Measurements from ENCODE around the gene PXDN. TPM values are rescaled to one million over a fixed set of nuclear protein-coding genes. Genes with fewer than 3 reads are reported as not detected.

The PXDN gene
- total and polyA plus RNA-seq, 10 of the 15 experiments (the other 5 are each of a cell fraction or from before 2014, with no cell fraction given): 0.12 to 0.69 (median 0.23) TPM; not detected in 5

- TF ChIP-seq ZNF592 (IDR thresholded peaks at IDR 0.05): no peak
- no peak for TF ChIP-seq NBN (IDR thresholded peaks at IDR 0.05)
- TF ChIP-seq, protein P1, sequence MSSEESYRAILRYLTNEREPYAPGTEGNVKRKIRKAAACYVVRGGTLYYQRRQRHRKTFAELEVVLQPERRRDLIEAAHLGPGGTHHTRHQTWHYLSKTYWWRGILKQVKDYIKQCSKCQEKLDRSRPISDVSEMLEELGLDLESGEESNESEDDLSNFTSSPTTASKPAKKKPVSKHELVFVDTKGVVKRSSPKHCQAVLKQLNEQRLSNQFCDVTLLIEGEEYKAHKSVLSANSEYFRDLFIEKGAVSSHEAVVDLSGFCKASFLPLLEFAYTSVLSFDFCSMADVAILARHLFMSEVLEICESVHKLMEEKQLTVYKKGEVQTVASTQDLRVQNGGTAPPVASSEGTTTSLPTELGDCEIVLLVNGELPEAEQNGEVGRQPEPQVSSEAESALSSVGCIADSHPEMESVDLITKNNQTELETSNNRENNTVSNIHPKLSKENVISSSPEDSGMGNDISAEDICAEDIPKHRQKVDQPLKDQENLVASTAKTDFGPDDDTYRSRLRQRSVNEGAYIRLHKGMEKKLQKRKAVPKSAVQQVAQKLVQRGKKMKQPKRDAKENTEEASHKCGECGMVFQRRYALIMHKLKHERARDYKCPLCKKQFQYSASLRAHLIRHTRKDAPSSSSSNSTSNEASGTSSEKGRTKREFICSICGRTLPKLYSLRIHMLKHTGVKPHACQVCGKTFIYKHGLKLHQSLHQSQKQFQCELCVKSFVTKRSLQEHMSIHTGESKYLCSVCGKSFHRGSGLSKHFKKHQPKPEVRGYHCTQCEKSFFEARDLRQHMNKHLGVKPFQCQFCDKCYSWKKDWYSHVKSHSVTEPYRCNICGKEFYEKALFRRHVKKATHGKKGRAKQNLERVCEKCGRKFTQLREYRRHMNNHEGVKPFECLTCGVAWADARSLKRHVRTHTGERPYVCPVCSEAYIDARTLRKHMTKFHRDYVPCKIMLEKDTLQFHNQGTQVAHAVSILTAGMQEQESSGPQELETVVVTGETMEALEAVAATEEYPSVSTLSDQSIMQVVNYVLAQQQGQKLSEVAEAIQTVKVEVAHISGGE (CRISPR knock-in tag; IDR thresholded peaks at IDR 0.05): no peak
- TF ChIP-seq ETV6 (conservative IDR thresholded peaks at IDR 0.05 in 1 of 2, IDR thresholded peaks at IDR 0.05 in 1 of 2; ENCODE audit: borderline replicate concordance in 1 of 2, low read depth in 1 of 2): no peak
- TF ChIP-seq, protein P2, sequence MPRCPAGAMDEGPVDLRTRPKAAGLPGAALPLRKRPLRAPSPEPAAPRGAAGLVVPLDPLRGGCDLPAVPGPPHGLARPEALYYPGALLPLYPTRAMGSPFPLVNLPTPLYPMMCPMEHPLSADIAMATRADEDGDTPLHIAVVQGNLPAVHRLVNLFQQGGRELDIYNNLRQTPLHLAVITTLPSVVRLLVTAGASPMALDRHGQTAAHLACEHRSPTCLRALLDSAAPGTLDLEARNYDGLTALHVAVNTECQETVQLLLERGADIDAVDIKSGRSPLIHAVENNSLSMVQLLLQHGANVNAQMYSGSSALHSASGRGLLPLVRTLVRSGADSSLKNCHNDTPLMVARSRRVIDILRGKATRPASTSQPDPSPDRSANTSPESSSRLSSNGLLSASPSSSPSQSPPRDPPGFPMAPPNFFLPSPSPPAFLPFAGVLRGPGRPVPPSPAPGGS (IDR thresholded peaks at IDR 0.05; ENCODE audit: borderline replicate concordance, insufficient read depth, low read depth, low read length, poor library complexity, severe bottlenecking): no peak
- TF ChIP-seq SREBF1 (IDR thresholded peaks at IDR 0.05; ENCODE audit: low read length): no peak
- no peak for TF ChIP-seq BCL11A (IDR thresholded peaks at IDR 0.05; ENCODE audit: low read depth, low read length)
- no peak for TF ChIP-seq JUND (IDR thresholded peaks at IDR 0.05; ENCODE audit: low read depth, low read length)
- TF ChIP-seq, protein P3, sequence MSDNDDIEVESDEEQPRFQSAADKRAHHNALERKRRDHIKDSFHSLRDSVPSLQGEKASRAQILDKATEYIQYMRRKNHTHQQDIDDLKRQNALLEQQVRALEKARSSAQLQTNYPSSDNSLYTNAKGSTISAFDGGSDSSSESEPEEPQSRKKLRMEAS (IDR thresholded peaks at IDR 0.05; ENCODE audit: low read depth, low read length): no peak
Measured at GRCh38 chr2:1654696-1655374, 89.5 kb downstream of the PXDN start (continued).

All from GM12878 (cell line).